ENCODE data around the gene PTPRN2.

Gene PTPRN2

DNA sequence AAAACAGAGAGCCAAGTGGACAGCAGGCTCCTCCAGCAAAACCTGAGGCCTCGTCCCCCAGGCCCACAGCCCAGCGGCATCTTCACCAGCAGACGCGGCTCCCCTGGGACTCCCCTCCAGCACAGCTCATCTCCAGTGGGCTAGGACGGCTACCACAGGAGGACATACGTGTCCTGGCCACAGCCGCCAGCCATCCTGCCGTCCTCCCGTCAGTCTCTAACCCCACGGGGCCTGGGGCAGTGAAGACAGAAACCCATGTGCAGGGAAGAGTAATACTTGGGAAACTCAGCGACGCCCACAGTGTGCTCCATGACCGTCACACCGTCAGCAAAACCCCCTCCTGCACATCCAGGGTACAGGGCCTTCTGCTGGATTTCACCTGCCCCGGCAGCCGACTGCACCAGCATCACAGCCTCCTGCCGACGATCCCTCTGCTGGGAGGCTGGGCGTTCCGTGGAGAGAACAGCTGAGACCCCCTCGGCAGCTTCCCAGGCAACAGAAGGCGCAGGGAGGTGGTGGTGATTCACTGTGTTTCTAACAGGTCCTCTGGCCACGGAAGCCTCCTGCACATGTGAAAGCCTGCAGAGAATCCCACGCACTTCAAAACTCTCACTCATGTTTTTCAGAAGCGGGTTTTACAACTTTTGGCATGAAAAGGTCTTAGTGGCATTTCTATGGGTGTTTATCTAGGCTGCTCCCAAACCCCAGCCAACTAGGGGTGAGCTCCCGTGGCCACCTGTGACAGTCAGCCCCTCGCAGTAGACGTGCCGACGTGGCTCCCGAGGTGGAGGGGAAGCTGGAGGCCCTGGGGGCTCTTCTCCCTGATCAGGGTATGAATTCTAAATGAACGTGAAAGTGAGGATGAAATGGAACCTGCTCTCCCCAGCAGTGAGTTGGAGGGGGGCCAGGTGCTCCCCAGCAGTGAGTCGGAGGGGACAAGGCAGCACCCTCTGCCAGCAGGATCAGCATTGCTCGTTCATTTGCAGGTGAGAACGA lies 513.5 kb downstream of the PTPRN2 start:
- TF ChIP-seq, protein P1, sequence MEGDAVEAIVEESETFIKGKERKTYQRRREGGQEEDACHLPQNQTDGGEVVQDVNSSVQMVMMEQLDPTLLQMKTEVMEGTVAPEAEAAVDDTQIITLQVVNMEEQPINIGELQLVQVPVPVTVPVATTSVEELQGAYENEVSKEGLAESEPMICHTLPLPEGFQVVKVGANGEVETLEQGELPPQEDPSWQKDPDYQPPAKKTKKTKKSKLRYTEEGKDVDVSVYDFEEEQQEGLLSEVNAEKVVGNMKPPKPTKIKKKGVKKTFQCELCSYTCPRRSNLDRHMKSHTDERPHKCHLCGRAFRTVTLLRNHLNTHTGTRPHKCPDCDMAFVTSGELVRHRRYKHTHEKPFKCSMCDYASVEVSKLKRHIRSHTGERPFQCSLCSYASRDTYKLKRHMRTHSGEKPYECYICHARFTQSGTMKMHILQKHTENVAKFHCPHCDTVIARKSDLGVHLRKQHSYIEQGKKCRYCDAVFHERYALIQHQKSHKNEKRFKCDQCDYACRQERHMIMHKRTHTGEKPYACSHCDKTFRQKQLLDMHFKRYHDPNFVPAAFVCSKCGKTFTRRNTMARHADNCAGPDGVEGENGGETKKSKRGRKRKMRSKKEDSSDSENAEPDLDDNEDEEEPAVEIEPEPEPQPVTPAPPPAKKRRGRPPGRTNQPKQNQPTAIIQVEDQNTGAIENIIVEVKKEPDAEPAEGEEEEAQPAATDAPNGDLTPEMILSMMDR (IDR thresholded peaks at IDR 0.05; ENCODE audit: borderline replicate concordance, control extremely low read depth, extremely low read depth, insufficient read depth, missing control alignments) = no peak
- DNase-seq (ENCODE audit: low spot score) = no peak
- in situ Hi-C loops (cut with MboI; ENCODE audit: low sequenced_read_pairs, unreplicated experiment) = no loop called here

DNA sequence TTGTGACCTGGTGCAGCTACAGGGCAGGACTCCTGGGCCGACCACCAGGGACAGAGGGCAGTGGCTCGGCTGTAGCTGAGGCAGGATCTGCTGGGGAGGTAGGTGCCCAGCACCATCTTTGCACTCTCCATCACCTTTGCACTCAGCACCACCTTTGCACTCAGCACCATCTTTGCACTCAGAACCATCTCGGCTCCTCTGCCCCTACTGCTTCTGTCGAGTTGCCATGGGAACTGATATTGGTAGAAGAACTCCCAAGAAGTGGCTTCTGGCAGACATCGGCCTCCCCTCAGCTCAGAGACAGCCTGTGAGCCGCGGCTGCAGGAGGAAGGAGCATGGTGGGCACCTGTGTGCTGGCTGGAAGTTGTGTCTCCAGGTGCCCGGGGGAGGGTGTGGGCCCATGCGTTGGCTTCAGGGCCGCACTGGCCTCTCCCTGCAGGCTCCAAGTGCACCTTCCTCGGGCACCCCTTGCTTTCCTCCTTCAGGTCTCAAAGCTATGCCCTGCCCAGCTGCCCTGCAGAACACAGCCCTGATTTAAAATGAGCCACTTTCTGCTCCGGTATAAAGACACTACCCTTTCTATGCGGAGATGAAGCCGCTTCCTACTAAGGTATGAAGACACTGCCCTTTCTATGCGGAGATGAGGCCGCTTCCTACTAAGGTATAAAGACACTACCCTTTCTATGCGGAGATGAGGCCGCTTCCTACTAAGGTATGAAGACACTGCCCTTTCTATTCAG lies 514.5 kb downstream of the PTPRN2 start:
- no peak for DNase-seq (ENCODE audit: low spot score)
- TF ChIP-seq, protein P1 (IDR thresholded peaks at IDR 0.05; ENCODE audit: borderline replicate concordance, control extremely low read depth, extremely low read depth, insufficient read depth, missing control alignments) = no peak
- in situ Hi-C loops (cut with MboI; ENCODE audit: low sequenced_read_pairs, unreplicated experiment) = no loop called here

DNA sequence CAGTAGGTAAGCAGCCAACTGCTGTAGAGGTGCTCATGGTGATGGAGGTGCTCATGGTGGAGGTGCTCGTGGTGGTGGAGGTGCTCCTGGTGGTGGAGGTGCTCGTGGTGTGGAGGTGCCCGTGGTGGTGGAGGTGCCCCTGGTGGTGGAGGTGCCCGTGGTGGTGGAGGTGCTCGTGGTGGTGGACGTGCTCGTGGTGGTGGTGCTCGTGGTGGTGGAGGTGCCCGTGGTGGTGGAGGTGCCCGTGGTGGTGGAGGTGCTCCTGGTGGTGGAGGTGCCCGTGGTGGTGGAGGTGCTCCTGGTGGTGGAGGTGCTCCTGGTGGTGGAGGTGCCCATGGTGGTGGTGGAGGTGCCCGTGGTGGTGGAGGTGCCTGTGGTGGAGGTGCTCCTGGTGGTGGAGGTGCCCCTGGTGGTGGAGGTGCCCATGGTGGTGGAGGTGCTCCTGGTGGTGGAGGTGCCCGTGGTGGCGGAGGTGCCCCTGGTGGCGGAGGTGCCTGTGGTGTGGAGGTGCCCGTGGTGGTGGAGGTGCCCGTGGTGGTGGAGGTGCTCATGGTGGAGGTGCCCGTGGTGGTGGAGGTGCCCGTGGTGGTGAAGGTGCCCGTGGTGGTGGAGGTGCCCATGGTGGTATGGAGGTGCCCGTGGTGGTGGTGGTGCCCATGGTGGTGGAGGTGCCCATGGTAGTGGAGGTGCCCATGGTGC lies 517.3 kb downstream of the PTPRN2 start:
- TF ChIP-seq, protein P1 (IDR thresholded peaks at IDR 0.05; ENCODE audit: borderline replicate concordance, control extremely low read depth, extremely low read depth, insufficient read depth, missing control alignments) = no peak
- in situ Hi-C loops (cut with MboI; ENCODE audit: low sequenced_read_pairs, unreplicated experiment) = no loop called here
- DNase-seq (ENCODE audit: low spot score) = no peak

DNA sequence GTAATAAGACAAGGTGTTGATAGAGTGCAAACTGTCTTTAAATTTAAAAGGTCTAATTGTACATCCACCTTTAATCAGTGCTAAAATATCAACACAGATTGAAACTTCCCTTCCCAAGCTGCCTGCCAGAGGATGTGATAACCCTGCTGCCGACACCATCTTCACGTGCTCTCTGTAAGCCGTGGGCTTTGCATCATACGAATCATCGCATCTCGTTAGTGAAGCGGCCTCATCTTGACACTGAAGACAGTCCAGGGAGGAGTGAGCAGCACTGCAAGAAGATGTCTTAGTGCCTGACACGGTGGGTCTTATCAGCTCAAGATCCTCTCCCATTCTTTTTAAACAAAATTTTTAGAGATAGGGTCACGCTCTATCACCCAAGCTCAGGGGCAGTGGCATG lies 518.8 kb downstream of the PTPRN2 start:
- TF ChIP-seq, protein P1 (IDR thresholded peaks at IDR 0.05; ENCODE audit: borderline replicate concordance, control extremely low read depth, extremely low read depth, insufficient read depth, missing control alignments) = no peak
- DNase-seq (ENCODE audit: low spot score) = no peak
- in situ Hi-C loops (cut with MboI; ENCODE audit: low sequenced_read_pairs, unreplicated experiment) = no loop called here

DNA sequence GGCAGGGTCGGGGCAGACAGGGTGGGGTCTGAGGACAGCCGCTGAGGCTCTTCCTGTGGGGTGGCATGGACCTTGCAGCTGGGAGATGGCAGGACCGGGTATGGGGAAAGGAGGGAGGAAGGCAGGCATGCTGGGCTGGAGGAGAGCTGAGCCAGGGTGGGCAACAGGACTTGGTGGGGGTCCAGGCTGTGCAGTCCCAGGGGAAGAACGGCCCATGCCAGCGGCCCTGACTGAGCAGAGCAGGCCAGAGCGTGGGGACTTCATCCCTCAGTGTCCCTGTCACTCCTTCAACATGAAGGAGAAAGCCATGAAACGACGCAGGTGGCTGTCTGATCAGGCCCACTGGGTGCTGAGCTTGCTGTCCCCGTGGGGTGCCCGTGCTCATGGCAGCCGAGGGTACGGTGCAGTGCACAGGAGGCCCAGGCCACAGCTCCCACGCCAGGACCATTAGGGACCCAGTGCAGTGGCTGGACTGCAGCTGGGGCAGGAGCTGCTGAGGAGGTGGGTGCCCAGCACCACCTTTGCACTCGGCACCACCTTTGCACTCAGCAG lies 519.6 kb downstream of the PTPRN2 start:
- TF ChIP-seq, protein P1 (IDR thresholded peaks at IDR 0.05; ENCODE audit: borderline replicate concordance, control extremely low read depth, extremely low read depth, insufficient read depth, missing control alignments) = no peak
- no peak for DNase-seq (ENCODE audit: low spot score)
- in situ Hi-C loops (cut with MboI; ENCODE audit: low sequenced_read_pairs, unreplicated experiment) = no loop called here
